ENCODE data around the gene PPM1G. TPM values are rescaled to one million over a fixed set of nuclear protein-coding genes. Genes with fewer than 3 reads are reported as not detected.
A peak's percentile ranks its signal among the peaks of the same experiment; 100 is the strongest.

PPM1G gene
- total RNA-seq, 1 experiment from 2014 or later: 140 TPM

GRCh38 chr2:27377618-27378095 lies 31.7 kb downstream of the PPM1G start:
- peaks cover 3 to 31% of the 10 kb centered on the region in 2 experiments; a peak in 3 of 4 replicates for H3K4me1 ChIP-seq (ENCODE audit: control insufficient read depth in 1 of 2, insufficient read depth in 2 of 2, low read length in 2 of 2)
- no peaks in the 10 kb centered on the region for H4K20me1 ChIP-seq (ENCODE audit: insufficient read depth)
- TF ChIP-seq POLR2AphosphoS5 (IDR thresholded peaks at IDR 0.05; ENCODE audit: low read depth, low read length): peak; percentile 51; the same call in 1 of the 2 replicates
- TF ChIP-seq JUND (IDR thresholded peaks at IDR 0.05): no peak
- TF ChIP-seq POLR2A (IDR thresholded peaks at IDR 0.05; ENCODE audit: borderline replicate concordance, extremely low read depth, insufficient read depth, insufficient read length): peak; percentile 32
- no peak for ATAC-seq
- no peak overlapping the region for H3K4me3 ChIP-seq (replicated peaks in 1 of 2; ENCODE audit: low read depth in 1 of 2, low read length in 2 of 2)
- no peak overlapping the region for H2AFZ ChIP-seq (ENCODE audit: low read depth, low read length, poor library complexity, severe bottlenecking)
- no peak overlapping the region for H3K4me2 ChIP-seq (ENCODE audit: low read length)
- ChIA-PET RAD21 (ENCODE audit: low non-redundant PET in 1 of 2, low total read pairs in 2 of 2, uncharacterized antibody in 2 of 2, unreplicated experiment in 2 of 2) (no interaction called here), POLR2A (no interaction called here), CTCF (no interaction called here)
- no peak for DNase-seq (ENCODE audit: low read depth, low spot score)
- peaks cover 23 to 56% of the 10 kb centered on the region in 2 experiments; a peak in 3 of 4 replicates for H3K36me3 ChIP-seq (ENCODE audit: control insufficient read depth in 1 of 2, insufficient read depth in 2 of 2, low read length in 2 of 2)
- H3K79me2 ChIP-seq (ENCODE audit: insufficient read depth, low read length): peaks cover 23% of the 10 kb centered on the region
- no peaks in the 10 kb centered on the region for H3K9me2 ChIP-seq (ENCODE audit: insufficient read depth)
- intact Hi-C loops (cut with micrococcal nuclease): no loop called here
- no peaks in the 10 kb centered on the region for H3K9me3 ChIP-seq (ENCODE audit: control insufficient read depth in 1 of 2, insufficient read depth in 1 of 2, low read depth in 1 of 2, low read length in 2 of 2)
- no peak overlapping the region for H3K9ac ChIP-seq (ENCODE audit: low read length)
- BruUV-seq (replicated peaks): no TSS peak
- H3K27ac ChIP-seq (ENCODE audit: low read depth, low read length): peak overlapping the region; percentile 2; the same call in 1 of the 2 replicates
- H3K27me3 ChIP-seq (ENCODE audit: insufficient read depth, low read length): no peaks in the 10 kb centered on the region

- Histone ChIP-seq H2AFZ (ENCODE audit: low read depth, low read length, poor library complexity, severe bottlenecking) (no peak overlapping the region), H3K4me2 (ENCODE audit: low read length) (no peak overlapping the region), H3K36me3 (ENCODE audit: control insufficient read depth in 1 of 2, insufficient read depth in 2 of 2, low read length in 2 of 2) (peaks cover 24 to 55% of the 10 kb centered on the region in 2 experiments; a peak in 3 of 4 replicates), H3K9me2 (ENCODE audit: insufficient read depth) (no peaks in the 10 kb centered on the region), H3K9me3 (ENCODE audit: control insufficient read depth in 1 of 2, insufficient read depth in 1 of 2, low read depth in 1 of 2, low read length in 2 of 2) (no peaks in the 10 kb centered on the region), H3K79me2 (ENCODE audit: insufficient read depth, low read length) (peaks cover 29% of the 10 kb centered on the region), H3K4me1 (ENCODE audit: control insufficient read depth in 1 of 2, insufficient read depth in 2 of 2, low read length in 2 of 2) (peaks cover 6 to 36% of the 10 kb centered on the region in 2 experiments; a peak in 3 of 4 replicates), H3K4me3 (replicated peaks in 1 of 2; ENCODE audit: low read depth in 1 of 2, low read length in 2 of 2) (no peak overlapping the region), H3K9ac (ENCODE audit: low read length) (no peak overlapping the region), H3K27me3 (ENCODE audit: insufficient read depth, low read length) (no peaks in the 10 kb centered on the region), H3K27ac (ENCODE audit: low read depth, low read length) (peak overlapping the region; percentile 2; the same call in 1 of the 2 replicates), H4K20me1 (ENCODE audit: insufficient read depth) (no peaks in the 10 kb centered on the region)
- DNase-seq (ENCODE audit: low read depth, low spot score) (no peak), ATAC-seq (no peak)
- no TSS peak for BruUV-seq (replicated peaks)
- intact Hi-C loops (cut with micrococcal nuclease): no loop called here
- RAD21 ChIA-PET (ENCODE audit: low non-redundant PET in 1 of 2, low total read pairs in 2 of 2, uncharacterized antibody in 2 of 2, unreplicated experiment in 2 of 2): interaction anchor here in 1 of 2 experiments (0.6 kb wide), 1 partner anchor 9 kb away, joined by 3 read pairs; no protein-coding TSS in a partner anchor
- TF ChIP-seq CEBPB (IDR thresholded peaks at IDR 0.05; ENCODE audit: low read depth) (no peak), EGR1 (IDR thresholded peaks at IDR 0.05; ENCODE audit: low read depth) (no peak), SP1 (IDR thresholded peaks at IDR 0.05; ENCODE audit: low read depth) (no peak), ATF3 (IDR thresholded peaks at IDR 0.05) (no peak), RAD21 (IDR thresholded peaks at IDR 0.05; ENCODE audit: low read depth) (no peak), POLR2A (IDR thresholded peaks at IDR 0.05; ENCODE audit: borderline replicate concordance, extremely low read depth, insufficient read depth, insufficient read length) (no peak), MAX (IDR thresholded peaks at IDR 0.05) (no peak), ELF1 (IDR thresholded peaks at IDR 0.05; ENCODE audit: borderline replicate concordance, low read depth) (no peak), CTCF (IDR thresholded peaks at IDR 0.05 in 2 of 3, conservative IDR thresholded peaks at IDR 0.05 in 1 of 3; ENCODE audit: borderline replicate concordance in 1 of 3, insufficient read depth in 1 of 3, low read depth in 2 of 3, low read length in 2 of 3) (no peak), YY1 (IDR thresholded peaks at IDR 0.05; ENCODE audit: extremely low read depth, insufficient replicate concordance, low read depth, low read length) (no peak), ZNF274 (IDR thresholded peaks at IDR 0.05; ENCODE audit: low read depth, low read length) (no peak), SIN3A (IDR thresholded peaks at IDR 0.05; ENCODE audit: low read depth) (no peak), EZH2 (IDR thresholded peaks at IDR 0.05) (no peak)
- CTCF ChIA-PET: no interaction called here
- POLR2A ChIA-PET: no interaction called here
Measured at GRCh38 chr2:27376866-27377617, 32.3 kb downstream of the PPM1G start.

Data from HCT116 (cell line).